Caco-2 (cell line): Measurements from ENCODE around the gene GNPTAB. TPM values are rescaled to one million over a fixed set of nuclear protein-coding genes. Genes with fewer than 3 reads are reported as not detected.

Experiments
- BruUV-seq: library from RNA; stranded (reverse); fragments of 400-500 nt; replicated peaks from 2 replicates; lab custom pipeline; 2021; lab: Mats Ljungman, UMichigan
- CTCF ChIA-PET: fragments of 300-600 bp; sonication (Branson Sonifier 250); formaldehyde crosslinking; loops from one replicate; lab custom pipeline; 2022; ENCODE audit warnings: antibody characterized with exemption; lab: Charles Lee
- POLR2A ChIA-PET: fragments of 300-600 bp; sonication (Branson Sonifier 250); formaldehyde crosslinking; loops from one replicate; lab custom pipeline; 2022; ENCODE audit warnings: antibody characterized with exemption; lab: Charles Lee
- DNase-seq, 2 experiments: peaks; one replicate each; pipeline versions ENCODE4 v3.0.0 to v3.0.0-alpha.2; 2020 to 2022
- H3K27me3 ChIP-seq: replicated peaks from 2 replicates; pipeline ENCODE4 v1.6.0; 2011; ENCODE audit warnings: low read length; ENCODE audit not compliant: control insufficient read depth, insufficient read depth
- H3K36me3 ChIP-seq: 2 replicates; pipeline ENCODE4 v1.5.1; 2011; ENCODE audit warnings: low read length; ENCODE audit not compliant: control insufficient read depth, insufficient read depth
- H3K4me1 ChIP-seq: fragments of 250-450 bp; sonication (Bioruptor Pico); 2 replicates; pipeline ENCODE4 v1.5.1; 2020; ENCODE audit warnings: mild to moderate bottlenecking
- H3K4me3 ChIP-seq: 2 replicates; pipeline ENCODE4 v1.5.1; 2011; ENCODE audit warnings: low read depth, mild to moderate bottlenecking, control low read depth, low read length
- H3K9me3 ChIP-seq: fragments of 250-450 bp; sonication (Bioruptor Pico); 2 replicates; pipeline ENCODE4 v1.5.1; 2020; ENCODE audit warnings: mild to moderate bottlenecking, moderate library complexity
- H3K27ac Mint-ChIP-seq: one replicate; pipeline ENCODE4 v1.8.0; 2022; ENCODE audit warnings: mixed read lengths; ENCODE audit not compliant: unreplicated experiment
- H3K27me3 Mint-ChIP-seq: one replicate; pipeline ENCODE4 v1.8.0; 2022; ENCODE audit warnings: mixed read lengths; ENCODE audit not compliant: insufficient read depth, unreplicated experiment
- H3K36me3 Mint-ChIP-seq: one replicate; pipeline ENCODE4 v1.8.0; 2022; ENCODE audit warnings: mild to moderate bottlenecking, mixed read lengths; ENCODE audit not compliant: insufficient read depth, unreplicated experiment
- H3K4me1 Mint-ChIP-seq: one replicate; pipeline ENCODE4 v1.8.0; 2022; ENCODE audit warnings: low read depth, mixed read lengths; ENCODE audit not compliant: unreplicated experiment
- H3K4me3 Mint-ChIP-seq: one replicate; pipeline ENCODE4 v1.8.0; 2022; ENCODE audit warnings: mild to moderate bottlenecking, moderate library complexity, mixed read lengths; ENCODE audit not compliant: unreplicated experiment
- H3K9me3 Mint-ChIP-seq: one replicate; pipeline ENCODE4 v1.8.0; 2022; ENCODE audit warnings: mixed read lengths; ENCODE audit not compliant: unreplicated experiment
- intact Hi-C: fragments of 100-400 bp; cut with micrococcal nuclease; formaldehyde crosslinking; loops from one replicate; pipeline ENCODE4 v1.10.0; 2022; ENCODE audit not compliant: unreplicated experiment
- total RNA-seq: library from RNA; stranded (reverse); gene quantifications from 2 replicates; pipeline ENCODE4 v1.2.3, GENCODE V29; 2022
- TF ChIP-seq, protein P1 (sequence below), 2 experiments: fragments of 200-600 bp in 1 of 2; IDR thresholded peaks; 1 replicate in 1 of 2; 2 replicates in 1 of 2; pipeline versions ENCODE4 v1.5.1 to v1.8.0; 2011 to 2022; ENCODE audit warnings: antibody characterized with exemption in 1 of 2, control low read depth in 1 of 2, inconsistent platforms in 1 of 2, low read depth in 1 of 2, low read length in 1 of 2, mild to moderate bottlenecking in 1 of 2, moderate library complexity in 1 of 2; ENCODE audit not compliant: insufficient read depth in 1 of 2, severe bottlenecking in 1 of 2, unreplicated experiment in 1 of 2

Gene GNPTAB
- total RNA-seq, 1 experiment from 2014 or later: 39.1 TPM

DNA sequence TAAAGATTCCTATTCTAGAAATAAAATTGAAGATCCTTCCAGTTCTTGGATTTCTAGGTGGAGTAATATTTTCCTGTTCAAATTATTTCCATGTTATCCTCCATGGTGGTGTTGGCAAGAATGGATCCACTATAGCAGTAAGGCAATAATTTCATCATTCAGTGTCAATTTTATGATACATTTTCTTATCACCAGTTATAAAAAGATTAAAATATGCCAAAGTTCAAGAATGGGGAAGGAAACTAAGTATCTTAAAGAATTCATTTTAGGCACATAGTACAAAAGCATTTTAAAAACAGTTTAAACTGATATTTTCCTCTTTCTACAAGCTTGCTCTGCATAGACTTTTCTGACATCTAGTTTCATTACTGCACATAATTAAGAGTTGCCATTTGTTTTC is 110.6 kb downstream of the GNPTAB start:
- no peaks in the 10 kb centered on the region for H3K4me1 ChIP-seq
- Mint-ChIP-seq H3K36me3 (peaks cover 11% of the 10 kb centered on the region), H3K27me3 (no peaks in the 10 kb centered on the region), H3K9me3 (no peaks in the 10 kb centered on the region), H3K4me3 (no peak overlapping the region), H3K4me1 (no peaks in the 10 kb centered on the region), H3K27ac (no peak overlapping the region)
- H3K36me3 ChIP-seq: no peaks in the 10 kb centered on the region
- POLR2A ChIA-PET: no interaction called here
- H3K4me3 ChIP-seq: no peak overlapping the region
- no peaks in the 10 kb centered on the region for H3K9me3 ChIP-seq
- DNase-seq: no peak
- H3K27me3 ChIP-seq: no peaks in the 10 kb centered on the region
- intact Hi-C loops: no loop called here
- TF ChIP-seq, protein P1, sequence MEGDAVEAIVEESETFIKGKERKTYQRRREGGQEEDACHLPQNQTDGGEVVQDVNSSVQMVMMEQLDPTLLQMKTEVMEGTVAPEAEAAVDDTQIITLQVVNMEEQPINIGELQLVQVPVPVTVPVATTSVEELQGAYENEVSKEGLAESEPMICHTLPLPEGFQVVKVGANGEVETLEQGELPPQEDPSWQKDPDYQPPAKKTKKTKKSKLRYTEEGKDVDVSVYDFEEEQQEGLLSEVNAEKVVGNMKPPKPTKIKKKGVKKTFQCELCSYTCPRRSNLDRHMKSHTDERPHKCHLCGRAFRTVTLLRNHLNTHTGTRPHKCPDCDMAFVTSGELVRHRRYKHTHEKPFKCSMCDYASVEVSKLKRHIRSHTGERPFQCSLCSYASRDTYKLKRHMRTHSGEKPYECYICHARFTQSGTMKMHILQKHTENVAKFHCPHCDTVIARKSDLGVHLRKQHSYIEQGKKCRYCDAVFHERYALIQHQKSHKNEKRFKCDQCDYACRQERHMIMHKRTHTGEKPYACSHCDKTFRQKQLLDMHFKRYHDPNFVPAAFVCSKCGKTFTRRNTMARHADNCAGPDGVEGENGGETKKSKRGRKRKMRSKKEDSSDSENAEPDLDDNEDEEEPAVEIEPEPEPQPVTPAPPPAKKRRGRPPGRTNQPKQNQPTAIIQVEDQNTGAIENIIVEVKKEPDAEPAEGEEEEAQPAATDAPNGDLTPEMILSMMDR (IDR thresholded peaks at IDR 0.05; ENCODE audit: insufficient read depth in 1 of 2, low read depth in 1 of 2, low read length in 1 of 2, severe bottlenecking in 1 of 2, unreplicated experiment in 1 of 2): no peak
- no TSS peak for BruUV-seq
- CTCF ChIA-PET: no interaction called here

DNA sequence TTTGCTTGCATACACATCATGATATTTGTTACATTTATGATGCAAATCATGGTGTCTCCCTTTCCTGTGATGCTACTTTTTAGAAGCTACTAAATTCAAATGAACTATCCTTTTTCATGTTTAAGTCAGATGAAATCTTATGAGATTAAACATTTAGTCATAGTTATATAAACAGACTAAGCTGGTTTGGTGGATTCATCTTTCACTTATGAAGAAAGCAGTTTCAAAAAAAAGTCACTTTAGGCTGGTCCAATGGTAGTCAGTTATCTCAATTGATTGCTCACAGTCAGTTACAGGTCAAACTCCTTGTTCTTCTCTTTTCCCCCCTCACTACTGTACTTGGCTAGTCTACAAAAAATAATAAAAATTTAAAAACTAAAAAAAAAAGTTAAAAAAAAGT is 111.2 kb downstream of the GNPTAB start:
- Mint-ChIP-seq H3K27me3 (no peaks in the 10 kb centered on the region), H3K4me1 (no peaks in the 10 kb centered on the region), H3K36me3 (peaks cover 11% of the 10 kb centered on the region), H3K4me3 (no peak overlapping the region), H3K9me3 (no peaks in the 10 kb centered on the region), H3K27ac (no peak overlapping the region)
- Histone ChIP-seq H3K4me3 (no peak overlapping the region), H3K36me3 (no peaks in the 10 kb centered on the region), H3K27me3 (no peaks in the 10 kb centered on the region), H3K4me1 (no peaks in the 10 kb centered on the region), H3K9me3 (no peaks in the 10 kb centered on the region)
- POLR2A ChIA-PET: no interaction called here
- DNase-seq: no peak
- CTCF ChIA-PET: no interaction called here
- BruUV-seq: no TSS peak
- intact Hi-C loops: no loop called here
- TF ChIP-seq, protein P1 (IDR thresholded peaks at IDR 0.05; ENCODE audit: insufficient read depth in 1 of 2, low read depth in 1 of 2, low read length in 1 of 2, severe bottlenecking in 1 of 2, unreplicated experiment in 1 of 2): no peak

DNA sequence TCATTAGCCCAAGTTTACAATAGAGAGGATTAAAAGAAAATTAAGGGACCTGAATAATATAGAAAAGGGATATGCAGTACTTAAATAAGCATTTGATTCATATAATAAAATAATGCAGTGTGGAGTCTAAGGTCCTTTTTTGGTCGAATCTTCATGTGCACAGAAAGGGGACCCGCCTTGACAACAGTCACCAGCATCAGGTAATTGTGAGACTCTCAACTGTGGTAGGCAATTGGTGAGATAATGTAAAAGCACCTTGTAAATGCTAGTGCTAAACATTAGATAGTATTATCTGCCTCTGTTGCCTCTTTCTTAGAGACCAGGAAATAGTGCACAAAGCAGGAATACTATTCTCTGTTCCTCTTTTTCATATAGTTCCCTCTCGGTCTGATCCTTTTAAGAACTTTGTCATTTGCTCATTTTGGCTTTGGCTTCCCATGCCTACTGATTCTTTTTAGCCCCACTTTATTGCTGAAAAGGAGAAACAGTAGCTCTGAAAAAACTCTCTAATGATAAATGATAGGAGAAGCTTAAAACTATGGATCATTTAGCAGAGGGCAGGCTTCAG is 115.8 kb downstream of the GNPTAB start:
- ChIA-PET CTCF (no interaction called here), POLR2A (no interaction called here)
- no peaks in the 10 kb centered on the region for H3K27me3 ChIP-seq
- no peak for DNase-seq
- H3K9me3 ChIP-seq: no peaks in the 10 kb centered on the region
- H3K4me3 ChIP-seq: no peak overlapping the region
- H3K4me1 ChIP-seq: peaks cover 13% of the 10 kb centered on the region
- H3K36me3 ChIP-seq: no peaks in the 10 kb centered on the region
- Mint-ChIP-seq H3K4me3 (no peak overlapping the region), H3K36me3 (peaks cover 7% of the 10 kb centered on the region), H3K9me3 (no peaks in the 10 kb centered on the region), H3K27me3 (no peaks in the 10 kb centered on the region), H3K4me1 (peaks cover 19% of the 10 kb centered on the region), H3K27ac (no peak overlapping the region)
- no TSS peak for BruUV-seq
- intact Hi-C loops: no loop called here
- TF ChIP-seq, protein P1 (IDR thresholded peaks at IDR 0.05; ENCODE audit: insufficient read depth in 1 of 2, low read depth in 1 of 2, low read length in 1 of 2, severe bottlenecking in 1 of 2, unreplicated experiment in 1 of 2): no peak
